SJCRH30 (cell line): ENCODE results near the gene PROM1. TPM values are rescaled to one million over a fixed set of nuclear protein-coding genes. Genes with fewer than 3 reads are reported as not detected.
A peak's percentile ranks its signal among the peaks of the same experiment; 100 is the strongest.

Experiments used
- DNase-seq, 2 experiments: peaks; one replicate each; pipeline ENCODE4 v3.0.0-alpha.2; 2015 to 2020
- H3K27ac ChIP-seq: fragments of 250-450 bp; sonication (Bioruptor Pico); 2 replicates; pipeline ENCODE4 v1.5.1; 2020; ENCODE audit warnings: mild to moderate bottlenecking, moderate library complexity
- H3K27me3 ChIP-seq: fragments of 250-450 bp; sonication (Bioruptor Pico); 2 replicates; pipeline ENCODE4 v1.5.1; 2020; ENCODE audit warnings: mild to moderate bottlenecking, moderate library complexity
- H3K36me3 ChIP-seq: fragments of 250-450 bp; sonication (Bioruptor Pico); 2 replicates; pipeline ENCODE4 v1.5.1; 2020; ENCODE audit warnings: mild to moderate bottlenecking, moderate library complexity
- H3K4me1 ChIP-seq: fragments of 250-450 bp; sonication (Bioruptor Pico); 2 replicates; pipeline ENCODE4 v1.5.1; 2020; ENCODE audit warnings: mild to moderate bottlenecking, moderate library complexity
- H3K4me3 ChIP-seq: fragments of 250-450 bp; sonication (Bioruptor Pico); 2 replicates; pipeline ENCODE4 v1.5.1; 2020; ENCODE audit warnings: mild to moderate bottlenecking, moderate library complexity
- H3K9me3 ChIP-seq: fragments of 250-450 bp; sonication (Bioruptor Pico); replicated peaks from 2 replicates; pipeline ENCODE4 v1.5.1; 2020; ENCODE audit warnings: mild to moderate bottlenecking, moderate library complexity
- total RNA-seq: library from RNA; depleted of rRNA; stranded (reverse); fragments of >200 nt; shearing (Covaris generic); gene quantifications from 2 replicates; pipeline ENCODE4 v1.2.3, GENCODE V29; 2014

Gene PROM1
- total RNA-seq, 1 experiment from 2014 or later = 23.0 TPM

- Histone ChIP-seq H3K27me3 (no peaks in the 10 kb centered on the region), H3K36me3 (no peaks in the 10 kb centered on the region), H3K4me3 (no peak overlapping the region), H3K9me3 (no peaks in the 10 kb centered on the region), H3K27ac (no peak overlapping the region), H3K4me1 (peaks cover 9% of the 10 kb centered on the region; the same call in 1 of the 2 replicates)
- no peak for DNase-seq
Observed at GRCh38 chr4:16088601-16089000, 4.8 kb upstream of the PROM1 start.

GRCh38 chr4:16085822-16086221, 2.0 kb upstream of the PROM1 start:
- Histone ChIP-seq H3K36me3 (no peaks in the 10 kb centered on the region), H3K27ac (no peak overlapping the region), H3K9me3 (no peaks in the 10 kb centered on the region), H3K27me3 (no peaks in the 10 kb centered on the region), H3K4me1 (peaks cover 13% of the 10 kb centered on the region; the same call in 1 of the 2 replicates), H3K4me3 (no peak overlapping the region)
- no peak for DNase-seq

GRCh38 chr4:16082426-16083240, 1.2 kb downstream of the PROM1 start:
- Histone ChIP-seq H3K27ac (peak overlapping the region; percentile 50), H3K27me3 (no peaks in the 10 kb centered on the region), H3K9me3 (no peaks in the 10 kb centered on the region), H3K4me1 (peaks cover 29% of the 10 kb centered on the region), H3K36me3 (no peaks in the 10 kb centered on the region), H3K4me3 (peak overlapping the region; percentile 61)
- DNase-seq = peak; percentile 66 to 71

- Histone ChIP-seq H3K27me3 (no peaks in the 10 kb centered on the region), H3K9me3 (no peaks in the 10 kb centered on the region), H3K4me3 (peak overlapping the region; percentile 61), H3K4me1 (peaks cover 29% of the 10 kb centered on the region), H3K27ac (peak overlapping the region; percentile 50), H3K36me3 (no peaks in the 10 kb centered on the region)
- DNase-seq = no peak
Observed at GRCh38 chr4:16082041-16082425, 1.8 kb downstream of the PROM1 start.

GRCh38 chr4:16079046-16079445, 4.8 kb downstream of the PROM1 start:
- no peaks in the 10 kb centered on the region for H3K36me3 ChIP-seq
- H3K27me3 ChIP-seq = no peaks in the 10 kb centered on the region
- H3K4me1 ChIP-seq = peaks cover 27% of the 10 kb centered on the region
- H3K9me3 ChIP-seq = no peaks in the 10 kb centered on the region
- peak; percentile 88 to 97 for DNase-seq
- H3K4me3 ChIP-seq = peak overlapping the region; percentile 28
- peak overlapping the region; percentile 62 for H3K27ac ChIP-seq

- no peak for DNase-seq
- H3K9me3 ChIP-seq = no peaks in the 10 kb centered on the region
- H3K27ac ChIP-seq = peak overlapping the region; percentile 62
- no peaks in the 10 kb centered on the region for H3K36me3 ChIP-seq
- no peak overlapping the region for H3K4me3 ChIP-seq
- peaks cover 27% of the 10 kb centered on the region for H3K4me1 ChIP-seq
- no peaks in the 10 kb centered on the region for H3K27me3 ChIP-seq
Observed at GRCh38 chr4:16078195-16078760, 5.5 kb downstream of the PROM1 start.

- peaks cover 27% of the 10 kb centered on the region for H3K4me1 ChIP-seq
- no peaks in the 10 kb centered on the region for H3K36me3 ChIP-seq
- H3K27me3 ChIP-seq = no peaks in the 10 kb centered on the region
- H3K9me3 ChIP-seq = no peaks in the 10 kb centered on the region
- H3K4me3 ChIP-seq = no peak overlapping the region
- H3K27ac ChIP-seq = no peak overlapping the region
- no peak for DNase-seq
Observed at GRCh38 chr4:16077786-16078185, 6.0 kb downstream of the PROM1 start.

- Histone ChIP-seq H3K4me1 (peaks cover 23% of the 10 kb centered on the region), H3K27me3 (no peaks in the 10 kb centered on the region), H3K36me3 (no peaks in the 10 kb centered on the region), H3K27ac (no peak overlapping the region), H3K9me3 (no peaks in the 10 kb centered on the region), H3K4me3 (no peak overlapping the region)
- DNase-seq = no peak
Observed at GRCh38 chr4:16075975-16076757, 7.7 kb downstream of the PROM1 start.

GRCh38 chr4:16075061-16075460, 8.8 kb downstream of the PROM1 start:
- Histone ChIP-seq H3K27me3 (no peaks in the 10 kb centered on the region), H3K36me3 (no peaks in the 10 kb centered on the region), H3K4me3 (no peak overlapping the region), H3K27ac (no peak overlapping the region), H3K9me3 (no peaks in the 10 kb centered on the region), H3K4me1 (peaks cover 23% of the 10 kb centered on the region)
- DNase-seq = no peak

GRCh38 chr4:16072168-16072567, 11.7 kb downstream of the PROM1 start:
- DNase-seq = no peak
- H3K27me3 ChIP-seq = no peaks in the 10 kb centered on the region
- H3K4me1 ChIP-seq = peaks cover 21% of the 10 kb centered on the region
- no peak overlapping the region for H3K27ac ChIP-seq
- H3K9me3 ChIP-seq = no peaks in the 10 kb centered on the region
- H3K4me3 ChIP-seq = no peak overlapping the region
- H3K36me3 ChIP-seq = no peaks in the 10 kb centered on the region

GRCh38 chr4:16070203-16070602, 13.6 kb downstream of the PROM1 start:
- no peak overlapping the region for H3K4me3 ChIP-seq
- no peaks in the 10 kb centered on the region for H3K36me3 ChIP-seq
- DNase-seq = no peak
- no peak overlapping the region for H3K27ac ChIP-seq
- no peaks in the 10 kb centered on the region for H3K27me3 ChIP-seq
- H3K4me1 ChIP-seq = peaks cover 32% of the 10 kb centered on the region
- no peaks in the 10 kb centered on the region for H3K9me3 ChIP-seq

GRCh38 chr4:16067515-16067914, 16.3 kb downstream of the PROM1 start:
- Histone ChIP-seq H3K9me3 (no peaks in the 10 kb centered on the region), H3K27me3 (no peaks in the 10 kb centered on the region), H3K4me3 (no peak overlapping the region), H3K27ac (peak overlapping the region; percentile 80), H3K36me3 (no peaks in the 10 kb centered on the region; the same call in 1 of the 2 replicates), H3K4me1 (peaks cover 26% of the 10 kb centered on the region)
- peak; percentile 73 to 92 for DNase-seq

- Histone ChIP-seq H3K4me3 (no peak overlapping the region), H3K27ac (peak overlapping the region; percentile 80), H3K4me1 (peaks cover 26% of the 10 kb centered on the region), H3K27me3 (no peaks in the 10 kb centered on the region), H3K9me3 (no peaks in the 10 kb centered on the region), H3K36me3 (no peaks in the 10 kb centered on the region; the same call in 1 of the 2 replicates)
- peak; percentile 85 to 94 for DNase-seq
Observed at GRCh38 chr4:16066586-16067128, 17.2 kb downstream of the PROM1 start.

- no peak for DNase-seq
- Histone ChIP-seq H3K4me3 (no peak overlapping the region), H3K36me3 (no peaks in the 10 kb centered on the region; the same call in 1 of the 2 replicates), H3K27ac (no peak overlapping the region), H3K4me1 (peaks cover 26% of the 10 kb centered on the region), H3K27me3 (no peaks in the 10 kb centered on the region), H3K9me3 (no peaks in the 10 kb centered on the region)
Observed at GRCh38 chr4:16065066-16065465, 18.8 kb downstream of the PROM1 start.

- Histone ChIP-seq H3K9me3 (no peaks in the 10 kb centered on the region), H3K4me3 (no peak overlapping the region), H3K27ac (no peak overlapping the region), H3K4me1 (peaks cover 16% of the 10 kb centered on the region), H3K27me3 (no peaks in the 10 kb centered on the region), H3K36me3 (no peaks in the 10 kb centered on the region; the same call in 1 of the 2 replicates)
- DNase-seq = no peak
Observed at GRCh38 chr4:16062601-16063000, 21.2 kb downstream of the PROM1 start.
